IPS-20b (cell line): ENCODE measurements around the gene EPHA4.
A peak's percentile ranks its signal among the peaks of the same experiment; 100 is the strongest.

ENCODE experiments used
- H3K27ac ChIP-seq: one replicate; pipeline ENCODE4 v1.5.1; 2013; ENCODE audit warnings: low read length
- H3K27me3 ChIP-seq: 2 replicates; pipeline ENCODE4 v1.6.1; 2013; ENCODE audit warnings: mild to moderate bottlenecking, low read length, inconsistent platforms; ENCODE audit not compliant: insufficient read depth
- H3K36me3 ChIP-seq: 2 replicates; pipeline ENCODE4 v1.6.1; 2013; ENCODE audit warnings: low read depth, mild to moderate bottlenecking, inconsistent platforms, low read length, moderate library complexity; ENCODE audit not compliant: insufficient read depth
- H3K4me1 ChIP-seq: 2 replicates; pipeline ENCODE4 v1.6.1; 2013; ENCODE audit warnings: mild to moderate bottlenecking, control low read depth, inconsistent platforms, low read length, moderate library complexity; ENCODE audit not compliant: insufficient read depth
- H3K4me3 ChIP-seq: 2 replicates; pipeline ENCODE4 v1.5.1; 2013; ENCODE audit warnings: mild to moderate bottlenecking, low read length, inconsistent platforms
- H3K9ac ChIP-seq: 2 replicates; pipeline ENCODE4 v1.6.1; 2013; ENCODE audit warnings: low read depth, mild to moderate bottlenecking, inconsistent platforms, low read length, moderate library complexity
- H3K9me3 ChIP-seq: 2 replicates; pipeline ENCODE4 v1.6.1; 2013; ENCODE audit warnings: mild to moderate bottlenecking, low read depth, low read length, inconsistent platforms; ENCODE audit not compliant: insufficient read depth

EPHA4 gene

DNA sequence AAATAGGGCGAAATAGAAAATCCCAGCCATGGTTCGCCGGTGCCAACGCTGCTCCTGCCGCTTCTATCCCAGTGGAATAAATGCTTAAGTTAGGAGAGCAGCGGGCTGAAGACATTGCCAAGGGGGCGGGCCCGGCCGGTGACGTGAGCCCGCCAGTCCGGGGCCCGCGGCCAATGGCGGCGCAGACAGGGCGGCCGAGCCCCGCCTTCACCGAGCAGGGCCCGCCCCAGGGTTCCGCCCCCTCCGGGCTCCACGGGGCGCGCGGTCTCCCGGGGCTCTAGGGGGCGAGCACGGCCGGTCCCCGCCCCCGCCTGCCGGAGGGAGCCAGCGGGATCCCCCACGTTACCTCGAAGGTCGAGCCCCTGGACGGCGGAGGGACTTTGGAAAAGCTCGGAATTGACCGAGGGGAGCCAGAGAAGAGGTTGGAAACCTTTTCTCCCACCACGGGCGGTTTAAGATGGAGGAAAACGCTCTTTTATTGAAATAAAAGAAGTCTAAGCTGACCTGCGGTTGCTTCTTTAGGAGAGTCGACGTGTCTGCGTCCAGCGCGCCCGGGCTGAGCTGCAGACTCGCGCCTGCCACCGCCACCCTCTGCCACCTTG, at the start of gene EPHA4:
EPHA4 (minus strand) TSS at position 86 of the 602 bp plus-strand sequence; CDS start at position 30, 56 bp downstream.
- peaks cover 75% of the 10 kb centered on the region for H3K27me3 ChIP-seq
- peak within 1 kb of the TSS; percentile 72; the same call in 1 of the 2 replicates for H3K9ac ChIP-seq
- no peak within 1 kb of the TSS for H3K27ac ChIP-seq
- H3K4me1 ChIP-seq: peaks cover 20% of the 10 kb centered on the region; the same call in 1 of the 2 replicates
- 0 out of 2 replicates have a peak, but pooled peaks cover 4% of the 10 kb centered on the region for H3K36me3 ChIP-seq
- H3K9me3 ChIP-seq: no peaks in the 10 kb centered on the region
- H3K4me3 ChIP-seq: peak within 1 kb of the TSS; percentile 82

DNA sequence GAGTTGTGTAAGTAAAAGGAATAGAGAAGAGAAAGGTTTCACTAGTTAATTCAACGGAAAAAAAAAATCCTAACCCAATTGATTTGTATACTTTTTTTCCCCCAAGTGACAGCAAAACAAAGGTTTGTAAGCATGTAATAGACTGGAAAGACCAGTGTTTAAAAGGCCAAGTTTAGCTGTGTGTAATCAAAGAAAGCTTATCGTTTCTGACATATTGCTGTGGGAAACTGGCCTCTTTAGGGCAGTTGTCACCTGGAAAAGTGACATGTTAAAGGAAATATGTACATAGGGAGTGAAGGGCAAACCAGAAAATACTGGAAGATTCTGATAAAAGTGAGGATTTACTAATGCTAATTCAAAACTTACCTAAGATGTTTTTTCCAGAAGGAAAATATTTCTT, 45.9 kb upstream of the EPHA4 start:
- no peak overlapping the region for H3K9ac ChIP-seq
- no peaks in the 10 kb centered on the region for H3K9me3 ChIP-seq
- no peaks in the 10 kb centered on the region for H3K36me3 ChIP-seq
- no peaks in the 10 kb centered on the region for H3K4me1 ChIP-seq
- no peak overlapping the region for H3K27ac ChIP-seq
- H3K4me3 ChIP-seq: no peak overlapping the region
- H3K27me3 ChIP-seq: no peaks in the 10 kb centered on the region

GRCh38 chr2:221616561-221616960, 44.5 kb upstream of the EPHA4 start:
- Histone ChIP-seq H3K9me3 (no peaks in the 10 kb centered on the region), H3K4me3 (no peak overlapping the region), H3K36me3 (no peaks in the 10 kb centered on the region), H3K27ac (no peak overlapping the region), H3K27me3 (no peaks in the 10 kb centered on the region), H3K9ac (no peak overlapping the region), H3K4me1 (no peaks in the 10 kb centered on the region)

- Histone ChIP-seq H3K9ac (no peak overlapping the region), H3K27me3 (no peaks in the 10 kb centered on the region), H3K27ac (no peak overlapping the region), H3K4me3 (no peak overlapping the region), H3K36me3 (no peaks in the 10 kb centered on the region), H3K4me1 (peaks cover 4% of the 10 kb centered on the region; the same call in 1 of the 2 replicates), H3K9me3 (no peaks in the 10 kb centered on the region)
Measured at GRCh38 chr2:221614274-221614673, 42.2 kb upstream of the EPHA4 start.

GRCh38 chr2:221612800-221613199, 40.7 kb upstream of the EPHA4 start:
- no peaks in the 10 kb centered on the region for H3K9me3 ChIP-seq
- no peak overlapping the region for H3K9ac ChIP-seq
- H3K4me3 ChIP-seq: no peak overlapping the region
- no peaks in the 10 kb centered on the region for H3K36me3 ChIP-seq
- H3K4me1 ChIP-seq: peaks cover 4% of the 10 kb centered on the region; the same call in 1 of the 2 replicates
- no peaks in the 10 kb centered on the region for H3K27me3 ChIP-seq
- no peak overlapping the region for H3K27ac ChIP-seq

DNA sequence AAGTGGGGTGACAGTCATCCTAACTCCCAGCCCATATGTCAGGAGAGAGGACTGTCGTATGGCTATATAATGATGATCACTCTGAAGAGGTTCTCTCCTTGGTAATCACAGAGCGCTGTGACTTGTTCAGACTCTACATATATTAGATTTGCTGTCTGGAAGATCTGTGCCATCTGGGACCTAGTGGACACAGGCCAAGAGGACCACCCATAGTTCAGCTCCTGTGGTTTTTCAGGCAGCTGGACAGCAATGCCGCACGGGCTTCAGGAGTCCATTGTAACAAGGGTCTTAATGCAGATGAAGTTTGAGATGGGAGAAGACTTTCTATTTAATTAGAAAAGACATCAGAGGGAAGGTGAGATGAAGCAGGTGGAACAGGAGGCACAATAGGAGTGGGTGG, 40.1 kb upstream of the EPHA4 start:
- Histone ChIP-seq H3K9me3 (no peaks in the 10 kb centered on the region), H3K36me3 (no peaks in the 10 kb centered on the region), H3K27ac (no peak overlapping the region), H3K9ac (no peak overlapping the region), H3K27me3 (no peaks in the 10 kb centered on the region), H3K4me3 (no peak overlapping the region), H3K4me1 (peaks cover 4% of the 10 kb centered on the region; the same call in 1 of the 2 replicates)

DNA sequence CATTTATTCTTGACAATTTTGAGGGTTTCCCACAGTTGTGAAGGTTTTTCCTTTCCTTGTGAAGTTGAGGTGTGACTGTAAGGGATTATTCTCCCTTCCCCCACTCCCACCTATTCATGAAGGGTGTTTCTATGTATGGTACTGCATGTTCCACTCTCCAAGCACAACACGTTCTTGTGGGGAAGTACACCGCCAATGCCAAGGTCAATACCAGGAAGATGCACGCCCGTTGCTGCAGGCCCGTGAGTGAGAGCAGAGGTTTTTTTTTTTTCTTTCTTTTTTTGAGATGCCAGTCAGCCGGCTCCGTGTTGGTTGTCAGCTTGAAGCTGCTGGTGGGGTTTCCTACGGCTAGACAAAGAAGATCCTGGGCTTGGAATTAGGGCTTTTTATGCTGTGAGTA, 38.6 kb upstream of the EPHA4 start:
- Histone ChIP-seq H3K4me1 (peaks cover 8% of the 10 kb centered on the region; the same call in 1 of the 2 replicates), H3K27ac (no peak overlapping the region), H3K4me3 (no peak overlapping the region), H3K27me3 (no peaks in the 10 kb centered on the region), H3K36me3 (no peaks in the 10 kb centered on the region), H3K9me3 (no peaks in the 10 kb centered on the region), H3K9ac (no peak overlapping the region)

DNA sequence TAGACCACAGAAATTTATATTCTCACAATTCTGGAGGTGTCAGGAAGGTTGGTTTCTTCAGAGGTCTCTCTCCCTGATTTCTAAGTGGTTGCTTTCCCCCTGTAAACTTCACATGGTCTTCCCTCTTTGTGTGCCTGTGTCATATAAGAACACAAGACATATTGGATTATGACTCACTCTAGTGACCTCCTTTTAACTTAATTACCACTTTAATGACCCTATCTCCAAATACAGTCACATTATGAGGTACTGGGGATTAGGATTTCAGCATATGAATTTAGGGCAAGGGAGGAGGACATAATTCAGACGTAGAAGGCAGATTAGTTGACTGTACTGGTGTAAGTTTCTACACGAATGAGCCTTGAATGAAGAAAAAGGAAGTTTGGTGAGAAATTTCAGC, 38.2 kb upstream of the EPHA4 start:
- Histone ChIP-seq H3K27me3 (no peaks in the 10 kb centered on the region), H3K4me3 (no peak overlapping the region), H3K36me3 (no peaks in the 10 kb centered on the region), H3K4me1 (peaks cover 11% of the 10 kb centered on the region; the same call in 1 of the 2 replicates), H3K9me3 (no peaks in the 10 kb centered on the region), H3K27ac (no peak overlapping the region), H3K9ac (no peak overlapping the region)

- H3K4me3 ChIP-seq: no peak overlapping the region
- no peak overlapping the region for H3K9ac ChIP-seq
- H3K9me3 ChIP-seq: no peaks in the 10 kb centered on the region
- peaks cover 26% of the 10 kb centered on the region; the same call in 1 of the 2 replicates for H3K4me1 ChIP-seq
- no peak overlapping the region for H3K27ac ChIP-seq
- H3K36me3 ChIP-seq: no peaks in the 10 kb centered on the region
- H3K27me3 ChIP-seq: no peaks in the 10 kb centered on the region
Measured at GRCh38 chr2:221608442-221608841, 36.3 kb upstream of the EPHA4 start.

DNA sequence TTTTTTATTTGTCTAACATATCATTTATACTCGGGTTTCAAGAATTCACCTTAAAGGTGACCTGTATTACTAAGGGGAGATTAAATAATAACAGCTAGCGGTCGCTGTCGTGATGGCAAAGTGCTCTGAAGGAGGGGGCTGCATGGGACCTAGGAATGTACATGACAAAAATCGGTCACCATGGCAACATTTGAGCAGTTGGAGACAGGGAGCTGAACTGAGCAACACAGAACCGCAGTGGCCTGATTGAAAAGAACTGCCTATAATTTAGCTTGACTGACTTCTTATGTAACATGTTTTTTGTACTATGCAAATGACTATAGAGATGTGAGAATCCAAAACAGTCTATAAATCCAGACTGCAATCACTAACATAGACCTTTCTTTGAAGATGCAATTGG, 34.3 kb upstream of the EPHA4 start:
- no peaks in the 10 kb centered on the region for H3K27me3 ChIP-seq
- H3K9ac ChIP-seq: no peak overlapping the region

GRCh38 chr2:221605751-221606240, 33.7 kb upstream of the EPHA4 start:
- Histone ChIP-seq H3K27me3 (no peaks in the 10 kb centered on the region), H3K4me1 (peaks cover 26% of the 10 kb centered on the region; the same call in 1 of the 2 replicates), H3K36me3 (no peaks in the 10 kb centered on the region), H3K4me3 (no peak overlapping the region), H3K9ac (no peak overlapping the region), H3K27ac (no peak overlapping the region), H3K9me3 (no peaks in the 10 kb centered on the region)

More for the DNA sequence above, 34.3 kb upstream of the EPHA4 start:
- peaks cover 26% of the 10 kb centered on the region; the same call in 1 of the 2 replicates for H3K4me1 ChIP-seq
- no peak overlapping the region for H3K4me3 ChIP-seq
- H3K27ac ChIP-seq: no peak overlapping the region
- no peaks in the 10 kb centered on the region for H3K9me3 ChIP-seq
- H3K36me3 ChIP-seq: no peaks in the 10 kb centered on the region

DNA sequence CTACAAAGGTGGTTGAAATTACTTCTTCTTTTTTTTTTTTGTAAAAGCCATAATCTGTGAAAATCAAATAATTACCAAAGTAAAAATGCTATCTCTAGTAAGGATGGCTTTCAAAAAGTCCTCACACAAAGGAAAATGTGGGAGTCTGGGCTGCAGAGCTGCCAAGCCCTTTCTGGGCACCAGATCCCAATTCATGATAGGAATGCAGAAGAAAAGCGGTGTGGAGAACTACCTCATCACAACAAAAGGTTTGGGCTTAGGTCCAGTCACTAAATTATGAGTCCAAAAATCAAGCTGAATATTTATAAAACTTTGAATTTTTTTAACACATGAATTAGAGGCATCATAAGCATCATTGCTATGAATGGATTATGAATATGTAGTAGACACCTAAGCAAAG, 30.8 kb upstream of the EPHA4 start:
- no peak overlapping the region for H3K9ac ChIP-seq
- peaks cover 22% of the 10 kb centered on the region; the same call in 1 of the 2 replicates for H3K4me1 ChIP-seq
- no peak overlapping the region for H3K4me3 ChIP-seq
- no peaks in the 10 kb centered on the region for H3K36me3 ChIP-seq
- no peaks in the 10 kb centered on the region for H3K9me3 ChIP-seq
- no peaks in the 10 kb centered on the region for H3K27me3 ChIP-seq
- no peak overlapping the region for H3K27ac ChIP-seq
